OCI-LY7 (cell line): ENCODE results near the gene TPH2. TPM values are rescaled to one million over a fixed set of nuclear protein-coding genes. Genes with fewer than 3 reads are reported as not detected.

ENCODE experiments used
- BruUV-seq: library from RNA; stranded (reverse); fragments of 400-500 nt; replicated peaks from 2 replicates; lab custom pipeline; 2021; lab: Mats Ljungman, UMichigan
- CTCF ChIA-PET: fragments of 300-600 bp; sonication (Branson Sonifier 250); formaldehyde crosslinking; loops from one replicate; lab custom pipeline; 2022; ENCODE audit warnings: antibody characterized with exemption; ENCODE audit not compliant: unreplicated experiment; lab: Charles Lee
- POLR2A ChIA-PET: fragments of 300-600 bp; sonication (Branson Sonifier 250); formaldehyde crosslinking; loops from one replicate; lab custom pipeline; 2022; ENCODE audit warnings: antibody characterized with exemption; lab: Charles Lee
- DNase-seq: peaks from one replicate; pipeline ENCODE4 v3.0.0-alpha.2; 2015; ENCODE audit warnings: low spot score
- H2AFZ ChIP-seq: fragments of 200-600 bp; sonication (generic), shearing (Covaris generic); 2 replicates; pipeline ENCODE4 v1.6.1; 2014; ENCODE audit warnings: mild to moderate bottlenecking, antibody characterized with exemption, low read length, moderate library complexity
- H3K27ac ChIP-seq: fragments of 200-600 bp; sonication (generic); 2 replicates; pipeline ENCODE4 v1.5.1; 2014; ENCODE audit warnings: mixed run types, low read depth, mild to moderate bottlenecking, moderate library complexity, low read length, inconsistent platforms; ENCODE audit not compliant: poor library complexity, severe bottlenecking
- H3K36me3 ChIP-seq: fragments of 200-600 bp; sonication (generic); 2 replicates; pipeline ENCODE4 v1.6.1; 2014; ENCODE audit warnings: mild to moderate bottlenecking, antibody characterized with exemption, low read length, moderate library complexity, mixed read lengths; ENCODE audit not compliant: insufficient read depth
- H3K4me1 ChIP-seq: fragments of 200-600 bp; sonication (generic); 2 replicates; pipeline ENCODE4 v1.5.1; 2014; ENCODE audit warnings: mild to moderate bottlenecking, low read length; ENCODE audit not compliant: insufficient read depth, poor library complexity, severe bottlenecking
- H3K4me2 ChIP-seq: fragments of 200-600 bp; sonication (generic); 2 replicates; pipeline ENCODE4 v1.6.1; 2014; ENCODE audit warnings: mild to moderate bottlenecking, low read length
- H3K4me3 ChIP-seq: fragments of 200-600 bp; sonication (generic); 2 replicates; pipeline ENCODE4 v1.5.1; 2014; ENCODE audit warnings: mild to moderate bottlenecking, low read depth, low read length; ENCODE audit not compliant: poor library complexity, severe bottlenecking
- H3K79me2 ChIP-seq: fragments of 200-600 bp; sonication (generic); 2 replicates; pipeline ENCODE4 v1.6.1; 2016; ENCODE audit warnings: low read depth, mild to moderate bottlenecking, low read length, moderate library complexity, mixed read lengths; ENCODE audit not compliant: insufficient read depth
- H3K9me2 ChIP-seq: fragments of 200-600 bp; sonication (generic); 2 replicates; pipeline ENCODE4 v1.6.1; 2016; ENCODE audit warnings: mild to moderate bottlenecking, low read length, mixed read lengths; ENCODE audit not compliant: insufficient read depth
- H3K9me3 ChIP-seq: fragments of 200-600 bp; sonication (generic); 2 replicates; pipeline ENCODE4 v1.6.1; 2014; ENCODE audit warnings: mild to moderate bottlenecking, mixed run types, low read length, mixed read lengths
- H4K20me1 ChIP-seq: fragments of 200-600 bp; sonication (generic); 2 replicates; pipeline ENCODE4 v1.6.1; 2014; ENCODE audit warnings: mild to moderate bottlenecking, antibody characterized with exemption, low read length, moderate library complexity, mixed read lengths; ENCODE audit not compliant: insufficient read depth
- EZH2phosphoT487 ChIP-seq: fragments of 200-600 bp; sonication (generic); IDR thresholded peaks from 2 replicates; pipeline ENCODE4 v1.6.1; 2018; ENCODE audit warnings: low read depth, borderline replicate concordance, mild to moderate bottlenecking, mixed run types, antibody characterized with exemption, low read length, moderate library complexity, mixed read lengths
- intact Hi-C: fragments of 100-400 bp; cut with micrococcal nuclease; formaldehyde crosslinking; loops from one replicate; pipeline ENCODE4 v1.10.0; 2022; ENCODE audit not compliant: unreplicated experiment
- total RNA-seq, 2 experiments: library from RNA; depleted of rRNA in 1 of 2; stranded (reverse); fragments of >200 nt in 1 of 2; shearing (Covaris generic) in 1 of 2; gene quantifications; 2 replicates each; pipeline ENCODE4 v1.2.3, GENCODE V29; 2014 to 2022
- TF ChIP-seq, protein P1 (sequence below): fragments of 200-600 bp; sonication (generic); conservative IDR thresholded peaks from 2 replicates; pipeline ENCODE4 v1.5.1; 2014; ENCODE audit warnings: mild to moderate bottlenecking, antibody characterized with exemption, low read length, moderate library complexity, mixed read lengths

The TPH2 gene
- total RNA-seq, 2 experiments from 2014 or later: not detected

DNA sequence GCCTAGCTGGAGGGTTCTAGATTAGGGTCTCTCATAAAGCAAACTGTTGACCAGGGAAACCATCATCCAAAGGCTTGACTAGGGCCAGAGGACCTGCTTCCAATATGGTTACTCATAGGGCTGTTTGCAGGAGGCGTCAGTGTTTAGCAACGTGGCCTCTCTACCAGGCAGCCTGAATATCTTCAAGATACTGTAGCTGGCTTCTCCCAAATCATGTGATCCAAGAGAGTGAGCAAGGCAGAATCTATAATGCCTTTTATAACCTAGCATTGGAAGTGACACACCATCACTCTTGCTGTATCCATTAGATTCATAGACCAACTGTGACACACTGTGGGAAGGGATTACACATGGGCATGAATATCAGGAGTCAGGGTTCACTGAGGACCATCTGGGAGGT is 17.3 kb downstream of the TPH2 start:
- CTCF ChIA-PET: no interaction called here
- Histone ChIP-seq H3K9me3 (no peaks in the 10 kb centered on the region), H3K27ac (no peak overlapping the region), H3K4me3 (no peak overlapping the region), H3K9me2 (no peaks in the 10 kb centered on the region), H2AFZ (no peak overlapping the region), H3K79me2 (no peaks in the 10 kb centered on the region), H3K4me2 (no peak overlapping the region), H4K20me1 (no peaks in the 10 kb centered on the region), H3K4me1 (no peaks in the 10 kb centered on the region), H3K36me3 (no peaks in the 10 kb centered on the region)
- TF ChIP-seq EZH2phosphoT487: no peak
- TF ChIP-seq, protein P1, sequence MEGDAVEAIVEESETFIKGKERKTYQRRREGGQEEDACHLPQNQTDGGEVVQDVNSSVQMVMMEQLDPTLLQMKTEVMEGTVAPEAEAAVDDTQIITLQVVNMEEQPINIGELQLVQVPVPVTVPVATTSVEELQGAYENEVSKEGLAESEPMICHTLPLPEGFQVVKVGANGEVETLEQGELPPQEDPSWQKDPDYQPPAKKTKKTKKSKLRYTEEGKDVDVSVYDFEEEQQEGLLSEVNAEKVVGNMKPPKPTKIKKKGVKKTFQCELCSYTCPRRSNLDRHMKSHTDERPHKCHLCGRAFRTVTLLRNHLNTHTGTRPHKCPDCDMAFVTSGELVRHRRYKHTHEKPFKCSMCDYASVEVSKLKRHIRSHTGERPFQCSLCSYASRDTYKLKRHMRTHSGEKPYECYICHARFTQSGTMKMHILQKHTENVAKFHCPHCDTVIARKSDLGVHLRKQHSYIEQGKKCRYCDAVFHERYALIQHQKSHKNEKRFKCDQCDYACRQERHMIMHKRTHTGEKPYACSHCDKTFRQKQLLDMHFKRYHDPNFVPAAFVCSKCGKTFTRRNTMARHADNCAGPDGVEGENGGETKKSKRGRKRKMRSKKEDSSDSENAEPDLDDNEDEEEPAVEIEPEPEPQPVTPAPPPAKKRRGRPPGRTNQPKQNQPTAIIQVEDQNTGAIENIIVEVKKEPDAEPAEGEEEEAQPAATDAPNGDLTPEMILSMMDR: no peak
- no TSS peak for BruUV-seq
- POLR2A ChIA-PET: interaction anchor here (0.6 kb wide), 1 partner anchor 219 kb away, joined by 3 read pairs; no protein-coding TSS in a partner anchor
- DNase-seq: no peak
- intact Hi-C loops: no loop called here

DNA sequence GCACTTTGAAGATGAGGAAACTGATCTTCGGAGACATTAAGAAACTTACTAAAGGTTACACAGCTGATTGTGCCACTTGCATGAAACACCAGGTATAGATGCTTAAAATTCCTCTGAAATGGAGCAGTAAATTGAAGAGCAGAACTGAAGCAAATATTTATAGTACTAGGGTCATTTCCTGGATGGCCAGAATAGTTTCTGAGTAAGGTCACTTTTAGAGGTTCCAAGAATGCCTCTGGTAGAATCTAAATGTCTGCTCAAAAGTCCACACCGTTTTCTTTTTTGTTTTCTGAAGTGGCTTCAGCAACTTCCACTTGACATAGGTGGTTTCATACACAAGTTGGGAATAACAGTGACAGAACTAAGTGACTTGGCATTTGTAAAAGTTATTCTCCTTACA is 19.4 kb downstream of the TPH2 start:
- intact Hi-C loops: no loop called here
- CTCF ChIA-PET: no interaction called here

DNA sequence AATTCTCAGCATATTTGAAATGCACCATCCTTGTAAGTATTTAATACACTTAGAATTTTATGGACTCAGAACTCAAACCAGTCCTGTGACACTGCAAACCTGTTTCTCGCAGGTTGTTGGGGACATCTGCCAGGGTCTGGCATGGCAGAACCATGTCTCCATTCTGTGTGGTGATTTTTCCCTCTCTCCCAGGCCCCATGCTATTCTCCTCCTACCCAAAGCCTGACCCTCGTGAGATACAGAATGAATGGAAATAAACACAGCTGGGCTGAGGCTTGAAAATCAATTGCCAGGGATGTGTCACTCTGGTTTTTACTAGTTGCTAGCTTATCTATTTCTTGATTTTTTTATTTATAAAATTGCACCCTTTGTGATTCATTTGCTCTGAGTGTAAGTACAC is 19.8 kb downstream of the TPH2 start:
- intact Hi-C loops: no loop called here
- Histone ChIP-seq H3K9me2 (no peaks in the 10 kb centered on the region), H3K4me3 (no peak overlapping the region), H3K79me2 (no peaks in the 10 kb centered on the region), H3K9me3 (no peaks in the 10 kb centered on the region), H2AFZ (no peak overlapping the region), H3K27ac (no peak overlapping the region), H3K4me1 (no peaks in the 10 kb centered on the region), H3K36me3 (no peaks in the 10 kb centered on the region), H4K20me1 (no peaks in the 10 kb centered on the region), H3K4me2 (no peak overlapping the region)
- TF ChIP-seq, protein P1: no peak
- no peak for TF ChIP-seq EZH2phosphoT487
- BruUV-seq: no TSS peak
- POLR2A ChIA-PET: interaction anchor here (0.6 to 1.5 kb wide), 2 partner anchors 18 to 250 kb away, joined by 3 to 4 read pairs; no protein-coding TSS in a partner anchor
- no peak for DNase-seq
- CTCF ChIA-PET: no interaction called here

More for the DNA sequence above, 19.4 kb downstream of the TPH2 start:
- no peaks in the 10 kb centered on the region for H4K20me1 ChIP-seq
- no peaks in the 10 kb centered on the region for H3K4me1 ChIP-seq
- no peak for TF ChIP-seq EZH2phosphoT487
- TF ChIP-seq, protein P1: no peak
- no peaks in the 10 kb centered on the region for H3K9me3 ChIP-seq
- H2AFZ ChIP-seq: no peak overlapping the region
- H3K36me3 ChIP-seq: no peaks in the 10 kb centered on the region
- H3K9me2 ChIP-seq: no peaks in the 10 kb centered on the region
- POLR2A ChIA-PET: interaction anchor here (0.6 to 1.5 kb wide), 2 partner anchors 18 to 250 kb away, joined by 3 to 4 read pairs; no protein-coding TSS in a partner anchor
- H3K27ac ChIP-seq: no peak overlapping the region
- DNase-seq: no peak
- no peaks in the 10 kb centered on the region for H3K79me2 ChIP-seq
- no peak overlapping the region for H3K4me2 ChIP-seq
- BruUV-seq: no TSS peak
- no peak overlapping the region for H3K4me3 ChIP-seq
